Measurements from ENCODE around the gene OR7C1. TPM values are rescaled to one million over a fixed set of nuclear protein-coding genes. Genes with fewer than 3 reads are reported as not detected.

Gene OR7C1
- total RNA-seq, 2 donors from 2014 or later: 3.2 to 5.1 TPM

DNA sequence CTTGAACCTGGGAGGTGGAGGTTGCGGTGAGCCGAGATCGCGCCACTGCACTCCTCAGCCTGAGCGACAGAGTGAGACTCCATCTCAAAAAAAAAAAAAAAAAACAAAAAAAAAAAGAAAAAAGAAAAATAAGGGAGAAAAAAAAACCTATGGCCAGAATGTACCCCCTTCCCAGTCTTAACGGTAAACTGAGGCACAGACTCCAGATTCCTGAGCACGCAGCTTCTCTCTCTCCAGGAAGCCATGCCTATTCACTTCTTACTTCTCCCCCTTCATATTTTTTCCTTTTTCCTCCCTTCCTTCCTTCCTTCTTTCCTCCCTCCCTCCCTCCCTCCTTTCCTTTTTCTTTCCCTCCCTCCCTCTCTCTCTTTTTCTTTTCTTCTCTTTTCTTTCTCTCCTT lies 62.0 kb downstream of the OR7C1 start:
- DNase-seq (ENCODE audit: low spot score): no peak
- Histone ChIP-seq H3K36me3 (no peaks in the 10 kb centered on the region), H3K27me3 (replicated peaks; ENCODE audit: insufficient read depth) (no peaks in the 10 kb centered on the region), H3K9me3 (no peaks in the 10 kb centered on the region), H3K4me3 (no peak overlapping the region), H3K4me1 (replicated peaks) (no peaks in the 10 kb centered on the region), H3K27ac (no peak overlapping the region)
- TF ChIP-seq POLR2A (IDR thresholded peaks at IDR 0.05): no peak
- TF ChIP-seq POLR2AphosphoS5 (IDR thresholded peaks at IDR 0.05): no peak
- TF ChIP-seq, protein P1, sequence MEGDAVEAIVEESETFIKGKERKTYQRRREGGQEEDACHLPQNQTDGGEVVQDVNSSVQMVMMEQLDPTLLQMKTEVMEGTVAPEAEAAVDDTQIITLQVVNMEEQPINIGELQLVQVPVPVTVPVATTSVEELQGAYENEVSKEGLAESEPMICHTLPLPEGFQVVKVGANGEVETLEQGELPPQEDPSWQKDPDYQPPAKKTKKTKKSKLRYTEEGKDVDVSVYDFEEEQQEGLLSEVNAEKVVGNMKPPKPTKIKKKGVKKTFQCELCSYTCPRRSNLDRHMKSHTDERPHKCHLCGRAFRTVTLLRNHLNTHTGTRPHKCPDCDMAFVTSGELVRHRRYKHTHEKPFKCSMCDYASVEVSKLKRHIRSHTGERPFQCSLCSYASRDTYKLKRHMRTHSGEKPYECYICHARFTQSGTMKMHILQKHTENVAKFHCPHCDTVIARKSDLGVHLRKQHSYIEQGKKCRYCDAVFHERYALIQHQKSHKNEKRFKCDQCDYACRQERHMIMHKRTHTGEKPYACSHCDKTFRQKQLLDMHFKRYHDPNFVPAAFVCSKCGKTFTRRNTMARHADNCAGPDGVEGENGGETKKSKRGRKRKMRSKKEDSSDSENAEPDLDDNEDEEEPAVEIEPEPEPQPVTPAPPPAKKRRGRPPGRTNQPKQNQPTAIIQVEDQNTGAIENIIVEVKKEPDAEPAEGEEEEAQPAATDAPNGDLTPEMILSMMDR (IDR thresholded peaks at IDR 0.05): no peak
- WGBS: 90% methylated on average over 7 of the region's 7 CpGs
- intact Hi-C loops (cut with DNase I): no loop called here

DNA sequence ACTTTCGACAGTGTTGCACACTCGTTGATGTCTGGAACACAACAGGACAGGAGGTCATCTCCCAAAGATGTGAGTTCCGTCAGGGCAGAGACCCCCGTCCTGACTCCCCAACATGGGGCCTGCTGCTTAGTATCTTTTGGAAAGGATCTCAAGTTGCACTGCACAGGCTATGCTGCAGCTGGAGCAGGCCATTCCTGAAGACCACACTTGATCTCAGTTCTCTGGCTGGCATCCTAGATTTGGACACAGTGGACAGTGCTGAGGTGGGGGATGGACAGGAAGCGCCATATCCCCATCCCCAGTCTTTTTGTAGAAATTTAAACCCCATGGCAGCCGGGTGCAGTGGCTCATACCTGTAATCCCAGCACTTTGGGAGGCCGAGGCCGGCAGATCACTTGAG lies 62.5 kb downstream of the OR7C1 start:
- WGBS: 90% methylated on average over 8 of the region's 8 CpGs
- DNase-seq (ENCODE audit: low spot score): no peak
- intact Hi-C loops (cut with DNase I): no loop called here
- no peaks in the 10 kb centered on the region for H3K27me3 ChIP-seq (replicated peaks; ENCODE audit: insufficient read depth)
- no peak overlapping the region for H3K4me3 ChIP-seq
- H3K36me3 ChIP-seq: no peaks in the 10 kb centered on the region
- H3K27ac ChIP-seq: no peak overlapping the region
- TF ChIP-seq POLR2AphosphoS5 (IDR thresholded peaks at IDR 0.05) (no peak), POLR2A (IDR thresholded peaks at IDR 0.05) (no peak)
- TF ChIP-seq, protein P1 (IDR thresholded peaks at IDR 0.05): no peak
- H3K9me3 ChIP-seq: no peaks in the 10 kb centered on the region
- no peaks in the 10 kb centered on the region for H3K4me1 ChIP-seq (replicated peaks)

DNA sequence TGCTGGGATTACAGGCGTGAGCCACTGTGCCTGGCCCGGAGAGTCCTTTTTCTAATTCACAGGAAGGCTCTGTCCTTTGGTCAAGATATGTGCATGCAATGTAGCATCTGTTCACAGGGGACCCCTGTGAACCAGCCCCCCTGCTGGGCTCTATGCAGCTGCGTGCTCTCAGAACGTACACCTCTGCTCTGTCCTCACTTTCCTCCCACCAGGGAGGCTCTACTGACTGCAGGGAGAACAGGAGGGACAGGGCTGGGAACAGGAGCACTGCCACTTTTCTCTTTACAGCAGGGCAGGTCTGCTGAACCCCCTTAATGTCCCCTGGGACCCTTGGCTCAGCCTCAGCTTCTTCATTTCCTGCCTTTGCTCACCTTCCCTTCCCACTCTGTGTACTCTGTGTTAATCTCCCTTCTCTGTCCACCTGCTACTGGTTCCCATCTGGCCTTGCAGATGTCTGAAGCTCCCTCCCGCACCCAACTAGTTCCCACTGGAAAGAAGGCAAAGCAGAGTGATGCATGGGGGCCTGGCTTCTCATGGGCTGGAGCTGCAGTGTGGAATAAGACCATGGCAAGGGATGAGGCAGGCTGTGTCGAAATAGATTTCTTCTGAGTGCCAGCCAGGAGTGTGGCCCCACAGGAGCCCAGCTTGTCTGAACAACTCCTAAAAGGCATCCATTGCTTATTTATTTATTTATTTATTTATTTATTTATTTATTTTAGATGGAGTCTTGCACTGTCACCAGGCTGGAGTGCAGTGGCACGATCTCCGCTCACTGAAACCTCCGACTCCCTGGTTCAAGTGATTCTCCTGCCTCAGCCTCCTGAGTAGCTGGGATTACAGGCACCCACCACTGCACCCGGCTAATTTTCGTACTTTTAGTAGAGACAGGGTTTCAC lies 63.8 kb downstream of the OR7C1 start:
- WGBS: 85% methylated on average over 11 of the region's 11 CpGs
- intact Hi-C loops (cut with DNase I): no loop called here
- DNase-seq (ENCODE audit: low spot score): no peak
- TF ChIP-seq POLR2AphosphoS5 (IDR thresholded peaks at IDR 0.05): no peak
- TF ChIP-seq, protein P1 (IDR thresholded peaks at IDR 0.05): no peak
- no peaks in the 10 kb centered on the region for H3K4me1 ChIP-seq (replicated peaks)
- H3K9me3 ChIP-seq: no peaks in the 10 kb centered on the region
- H3K36me3 ChIP-seq: no peaks in the 10 kb centered on the region
- no peak overlapping the region for H3K27ac ChIP-seq
- no peaks in the 10 kb centered on the region for H3K27me3 ChIP-seq (replicated peaks; ENCODE audit: insufficient read depth)
- no peak overlapping the region for H3K4me3 ChIP-seq

DNA sequence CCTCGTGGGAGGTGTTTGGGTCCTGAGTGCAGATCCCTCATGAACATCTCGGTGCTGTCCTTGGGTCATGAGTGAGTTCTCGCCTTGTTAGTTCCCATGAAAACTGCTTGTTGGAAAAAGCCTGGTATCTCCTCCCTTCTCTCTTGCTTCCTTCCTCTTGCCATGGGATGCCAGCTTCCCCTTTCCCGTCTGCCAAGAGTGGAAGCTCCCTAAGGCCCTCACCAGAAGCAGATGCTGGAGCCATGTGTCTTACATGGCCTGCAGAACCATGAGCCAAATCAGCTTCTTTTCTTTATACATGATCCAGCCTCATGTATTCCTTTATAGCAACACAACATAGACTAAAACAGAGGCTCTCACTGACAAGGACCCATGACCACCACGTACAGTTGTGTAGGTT lies 64.8 kb downstream of the OR7C1 start:
- Histone ChIP-seq H3K36me3 (no peaks in the 10 kb centered on the region), H3K9me3 (no peaks in the 10 kb centered on the region), H3K4me1 (replicated peaks) (no peaks in the 10 kb centered on the region), H3K4me3 (no peak overlapping the region), H3K27ac (no peak overlapping the region), H3K27me3 (replicated peaks; ENCODE audit: insufficient read depth) (no peaks in the 10 kb centered on the region)
- WGBS: 84% methylated on average over 5 of the region's 5 CpGs
- TF ChIP-seq POLR2A (IDR thresholded peaks at IDR 0.05) (no peak), POLR2AphosphoS5 (IDR thresholded peaks at IDR 0.05) (no peak)
- TF ChIP-seq, protein P1 (IDR thresholded peaks at IDR 0.05): no peak
- intact Hi-C loops (cut with DNase I): no loop called here
- DNase-seq (ENCODE audit: low spot score): no peak

DNA sequence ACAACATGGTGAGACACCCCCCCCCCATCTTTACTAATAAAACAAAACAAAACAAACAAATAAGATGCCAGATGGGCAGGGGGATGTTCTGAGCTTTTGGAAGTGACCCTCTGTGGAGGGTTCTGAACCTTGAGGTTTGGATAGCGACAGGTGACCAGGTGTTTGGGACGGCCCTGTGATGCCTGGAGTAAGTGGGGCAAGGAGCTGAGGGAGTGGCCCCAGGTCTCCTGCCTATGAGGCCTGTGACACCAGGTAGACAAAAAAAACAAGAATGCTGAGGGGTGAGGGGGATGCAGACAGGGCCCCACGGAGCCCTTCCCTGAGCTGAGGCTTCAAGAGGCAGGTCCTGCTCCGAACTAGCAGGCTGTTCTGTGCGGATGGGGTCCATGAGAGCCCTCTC lies 65.8 kb downstream of the OR7C1 start:
- H3K4me3 ChIP-seq: no peak overlapping the region
- H3K4me1 ChIP-seq (replicated peaks): no peaks in the 10 kb centered on the region
- no peaks in the 10 kb centered on the region for H3K36me3 ChIP-seq
- intact Hi-C loops (cut with DNase I): loop anchor here (10.0 kb wide), 1 partner anchor 374 kb away; no protein-coding TSS in a partner anchor
- no peak overlapping the region for H3K27ac ChIP-seq
- TF ChIP-seq, protein P1 (IDR thresholded peaks at IDR 0.05): no peak
- no peak for TF ChIP-seq POLR2AphosphoS5 (IDR thresholded peaks at IDR 0.05)
- TF ChIP-seq POLR2A (IDR thresholded peaks at IDR 0.05): no peak
- WGBS: 91% methylated on average over 5 of the region's 5 CpGs
- H3K27me3 ChIP-seq (replicated peaks; ENCODE audit: insufficient read depth): no peaks in the 10 kb centered on the region
- no peaks in the 10 kb centered on the region for H3K9me3 ChIP-seq
- DNase-seq (ENCODE audit: low spot score): no peak

Data from prostate gland (tissue), 2 donors.